Measurements from ENCODE around the gene COX8C.

DNA sequence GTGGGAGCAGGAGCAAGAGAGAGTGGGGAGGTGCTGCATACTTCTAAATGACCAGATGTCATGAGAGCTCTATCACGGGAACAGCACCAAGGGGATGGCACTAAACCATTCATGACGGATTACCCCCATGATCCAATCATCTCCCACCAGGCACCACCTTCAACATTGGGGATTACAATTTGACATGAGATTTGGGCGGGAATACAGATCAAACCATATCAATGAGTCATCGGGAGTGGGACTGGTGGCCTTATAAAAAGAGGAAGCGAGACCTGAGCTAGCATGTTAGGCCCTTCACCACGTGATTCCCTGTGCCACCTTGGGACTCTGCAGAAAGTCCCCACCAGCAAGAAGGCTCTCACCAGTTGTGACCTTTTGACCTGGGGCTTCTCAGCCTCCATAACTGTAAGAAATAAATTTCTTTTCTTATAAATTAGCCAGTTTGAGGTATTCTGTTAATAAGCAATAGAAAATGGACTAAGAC lies 28.7 kb downstream of the COX8C start:
- TF ChIP-seq, protein P1, sequence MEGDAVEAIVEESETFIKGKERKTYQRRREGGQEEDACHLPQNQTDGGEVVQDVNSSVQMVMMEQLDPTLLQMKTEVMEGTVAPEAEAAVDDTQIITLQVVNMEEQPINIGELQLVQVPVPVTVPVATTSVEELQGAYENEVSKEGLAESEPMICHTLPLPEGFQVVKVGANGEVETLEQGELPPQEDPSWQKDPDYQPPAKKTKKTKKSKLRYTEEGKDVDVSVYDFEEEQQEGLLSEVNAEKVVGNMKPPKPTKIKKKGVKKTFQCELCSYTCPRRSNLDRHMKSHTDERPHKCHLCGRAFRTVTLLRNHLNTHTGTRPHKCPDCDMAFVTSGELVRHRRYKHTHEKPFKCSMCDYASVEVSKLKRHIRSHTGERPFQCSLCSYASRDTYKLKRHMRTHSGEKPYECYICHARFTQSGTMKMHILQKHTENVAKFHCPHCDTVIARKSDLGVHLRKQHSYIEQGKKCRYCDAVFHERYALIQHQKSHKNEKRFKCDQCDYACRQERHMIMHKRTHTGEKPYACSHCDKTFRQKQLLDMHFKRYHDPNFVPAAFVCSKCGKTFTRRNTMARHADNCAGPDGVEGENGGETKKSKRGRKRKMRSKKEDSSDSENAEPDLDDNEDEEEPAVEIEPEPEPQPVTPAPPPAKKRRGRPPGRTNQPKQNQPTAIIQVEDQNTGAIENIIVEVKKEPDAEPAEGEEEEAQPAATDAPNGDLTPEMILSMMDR (IDR thresholded peaks at IDR 0.05) = no peak
- TF ChIP-seq POLR2A (IDR thresholded peaks at IDR 0.05) = no peak

All from right lobe of liver (tissue), 4 donors.